Cardiac muscle cell (in vitro differentiated cells and primary cell): ENCODE measurements around the gene LYRM4. TPM values are rescaled to one million over a fixed set of nuclear protein-coding genes. Genes with fewer than 3 reads are reported as not detected.

Experiments used
- DNase-seq, 2 donors: peaks; one replicate each; pipeline versions ENCODE4 v3.0.0 to v3.0.0-alpha.2; 2010 to 2017; ENCODE audit warnings: low read depth in 1 of 2, low spot score in 1 of 2
- H3K27ac ChIP-seq: fragments of 200-600 bp; sonication (generic); 2 replicates; pipeline ENCODE4 v1.5.1; 2016
- H3K27me3 ChIP-seq: fragments of 200-600 bp; sonication (generic); 2 replicates; pipeline ENCODE4 v1.6.0; 2016; ENCODE audit warnings: control low read depth
- H3K36me3 ChIP-seq: fragments of 200-600 bp; sonication (generic); 2 replicates; pipeline ENCODE4 v1.5.1; 2016; ENCODE audit warnings: control low read depth
- H3K4me1 ChIP-seq: fragments of 200-600 bp; sonication (generic); 2 replicates; pipeline ENCODE4 v1.8.1; 2017; ENCODE audit warnings: low read depth, mild to moderate bottlenecking, mixed run types
- H3K4me3 ChIP-seq: fragments of 200-600 bp; sonication (generic); 2 replicates; pipeline ENCODE4 v1.5.1; 2016; ENCODE audit warnings: mild to moderate bottlenecking
- H3K9me3 ChIP-seq: fragments of 200-600 bp; sonication (generic); 2 replicates; pipeline ENCODE4 v1.5.1; 2017; ENCODE audit warnings: low read depth, mild to moderate bottlenecking, control low read depth
- polyA plus RNA-seq: library from polyadenylated mRNA; unstranded; fragments of >200 nt; fragmentation: Nextera tagmentation; extraction: Ambion mirVana; gene quantifications from 2 replicates; pipeline ENCODE4 v1.2.1, GENCODE V29; 2016
- total RNA-seq: library from RNA; depleted of rRNA; stranded (reverse); fragments of >200 nt; gene quantifications from 2 replicates; pipeline ENCODE4 v1.2.3, GENCODE V29; 2016
- TF ChIP-seq, protein P1 (sequence below): IDR thresholded peaks from 2 replicates; pipeline ENCODE4 v1.5.1; 2012; ENCODE audit warnings: low read depth, mild to moderate bottlenecking, low read length

Gene LYRM4
- total and polyA plus RNA-seq, 2 experiments from 2014 or later = 24.2 to 38.3 TPM

DNA sequence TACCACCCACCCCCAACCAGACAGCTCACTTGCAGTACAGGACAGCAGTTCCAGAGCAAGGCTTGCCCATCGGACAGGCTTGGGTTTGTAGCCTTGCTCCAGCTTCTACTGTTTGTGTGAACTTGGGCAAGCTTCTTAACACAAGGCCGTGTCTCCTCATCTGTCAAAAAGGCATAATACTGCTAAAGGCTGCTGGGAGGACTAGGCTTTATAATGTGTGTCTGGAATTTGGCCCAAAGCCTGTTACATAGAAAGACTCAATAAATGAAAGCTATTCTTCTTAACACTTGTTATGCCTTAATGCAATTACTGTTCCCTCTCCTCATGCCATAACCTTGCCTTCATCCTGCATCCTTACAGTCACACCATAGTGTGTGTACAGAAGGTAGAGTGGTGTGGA lies 43.4 kb downstream of the LYRM4 start:
- H3K27me3 ChIP-seq = no peaks in the 10 kb centered on the region
- no peak for DNase-seq
- H3K36me3 ChIP-seq = no peaks in the 10 kb centered on the region
- H3K27ac ChIP-seq = no peak overlapping the region
- H3K4me1 ChIP-seq = peaks cover 28% of the 10 kb centered on the region
- TF ChIP-seq, protein P1, sequence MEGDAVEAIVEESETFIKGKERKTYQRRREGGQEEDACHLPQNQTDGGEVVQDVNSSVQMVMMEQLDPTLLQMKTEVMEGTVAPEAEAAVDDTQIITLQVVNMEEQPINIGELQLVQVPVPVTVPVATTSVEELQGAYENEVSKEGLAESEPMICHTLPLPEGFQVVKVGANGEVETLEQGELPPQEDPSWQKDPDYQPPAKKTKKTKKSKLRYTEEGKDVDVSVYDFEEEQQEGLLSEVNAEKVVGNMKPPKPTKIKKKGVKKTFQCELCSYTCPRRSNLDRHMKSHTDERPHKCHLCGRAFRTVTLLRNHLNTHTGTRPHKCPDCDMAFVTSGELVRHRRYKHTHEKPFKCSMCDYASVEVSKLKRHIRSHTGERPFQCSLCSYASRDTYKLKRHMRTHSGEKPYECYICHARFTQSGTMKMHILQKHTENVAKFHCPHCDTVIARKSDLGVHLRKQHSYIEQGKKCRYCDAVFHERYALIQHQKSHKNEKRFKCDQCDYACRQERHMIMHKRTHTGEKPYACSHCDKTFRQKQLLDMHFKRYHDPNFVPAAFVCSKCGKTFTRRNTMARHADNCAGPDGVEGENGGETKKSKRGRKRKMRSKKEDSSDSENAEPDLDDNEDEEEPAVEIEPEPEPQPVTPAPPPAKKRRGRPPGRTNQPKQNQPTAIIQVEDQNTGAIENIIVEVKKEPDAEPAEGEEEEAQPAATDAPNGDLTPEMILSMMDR = no peak
- no peak overlapping the region for H3K4me3 ChIP-seq
- H3K9me3 ChIP-seq = no peaks in the 10 kb centered on the region

DNA sequence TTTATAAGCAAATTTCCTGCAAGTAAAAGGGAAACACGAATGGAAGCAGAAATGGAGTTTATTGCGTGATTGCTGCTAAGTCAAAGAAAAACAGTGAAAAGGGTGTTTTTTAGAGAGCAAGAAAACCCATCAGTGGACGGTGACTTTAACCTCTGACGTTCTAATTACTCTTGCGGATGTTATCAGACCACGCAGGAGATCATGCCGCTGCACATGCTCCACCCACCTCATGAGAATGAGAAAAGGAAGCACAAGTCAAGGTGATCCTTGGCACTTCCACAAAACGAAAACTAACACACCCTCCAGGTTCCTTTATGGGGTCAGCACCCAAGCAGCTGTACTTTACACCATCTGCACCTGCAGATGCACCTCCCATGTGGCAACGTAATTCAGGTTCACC lies 45.0 kb downstream of the LYRM4 start:
- Histone ChIP-seq H3K27ac (no peak overlapping the region), H3K36me3 (no peaks in the 10 kb centered on the region), H3K4me1 (peaks cover 33% of the 10 kb centered on the region), H3K9me3 (no peaks in the 10 kb centered on the region), H3K27me3 (no peaks in the 10 kb centered on the region), H3K4me3 (no peak overlapping the region)
- TF ChIP-seq, protein P1 = no peak
- DNase-seq = no peak

DNA sequence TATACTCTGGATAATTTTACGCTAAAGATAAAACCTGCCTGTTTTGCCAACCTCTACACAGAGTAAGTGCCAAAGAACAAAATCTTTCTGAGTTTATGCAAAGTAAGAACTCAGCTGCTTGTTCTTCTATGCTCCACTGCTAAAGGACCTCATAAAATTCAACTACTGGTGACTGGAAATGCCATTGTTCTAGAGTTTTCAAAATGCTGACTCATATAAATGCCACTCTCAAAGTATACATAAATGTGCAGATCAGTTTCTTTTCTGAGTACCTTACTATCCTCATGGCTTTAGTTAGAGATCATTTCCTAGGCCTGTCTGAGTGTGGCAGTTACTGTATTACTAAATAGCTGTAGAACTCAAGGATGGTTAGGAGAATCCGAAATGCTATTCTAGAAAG lies 45.6 kb downstream of the LYRM4 start:
- H3K27ac ChIP-seq = no peak overlapping the region
- DNase-seq = peak in 1 of 2 donors; percentile 14
- H3K36me3 ChIP-seq = no peaks in the 10 kb centered on the region
- H3K4me3 ChIP-seq = no peak overlapping the region
- TF ChIP-seq, protein P1 = no peak
- H3K4me1 ChIP-seq = peaks cover 33% of the 10 kb centered on the region
- H3K9me3 ChIP-seq = no peaks in the 10 kb centered on the region
- H3K27me3 ChIP-seq = no peaks in the 10 kb centered on the region

DNA sequence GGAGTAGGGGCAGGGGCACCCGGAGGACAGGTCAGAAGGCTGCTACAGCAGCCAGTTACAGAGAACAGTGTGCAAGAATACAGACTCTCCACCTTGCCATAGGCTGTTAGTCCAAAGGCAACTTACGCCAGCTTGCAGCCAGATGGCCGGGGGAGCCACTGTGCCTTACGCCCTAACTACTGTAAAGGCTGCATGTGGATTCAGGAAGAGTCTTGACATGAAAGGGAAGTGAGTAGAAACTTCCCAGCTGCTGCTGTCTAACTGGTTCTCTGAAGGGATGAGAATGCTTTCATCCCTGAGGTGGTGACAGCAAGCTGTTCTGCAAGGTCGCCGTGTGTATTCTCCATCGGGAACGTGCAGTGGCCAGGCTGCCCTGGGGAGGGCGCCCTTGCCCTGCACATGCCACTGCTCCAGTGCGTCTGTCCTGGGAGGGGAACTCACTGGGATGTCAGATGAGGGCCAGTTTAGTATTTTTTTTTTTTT lies 46.1 kb downstream of the LYRM4 start:
- Histone ChIP-seq H3K36me3 (no peaks in the 10 kb centered on the region), H3K4me1 (peaks cover 33% of the 10 kb centered on the region), H3K4me3 (no peak overlapping the region), H3K9me3 (no peaks in the 10 kb centered on the region), H3K27me3 (no peaks in the 10 kb centered on the region), H3K27ac (peak overlapping the region; percentile 59)
- TF ChIP-seq, protein P1 = peak; percentile 85
- DNase-seq = peak; percentile 92 to 94

DNA sequence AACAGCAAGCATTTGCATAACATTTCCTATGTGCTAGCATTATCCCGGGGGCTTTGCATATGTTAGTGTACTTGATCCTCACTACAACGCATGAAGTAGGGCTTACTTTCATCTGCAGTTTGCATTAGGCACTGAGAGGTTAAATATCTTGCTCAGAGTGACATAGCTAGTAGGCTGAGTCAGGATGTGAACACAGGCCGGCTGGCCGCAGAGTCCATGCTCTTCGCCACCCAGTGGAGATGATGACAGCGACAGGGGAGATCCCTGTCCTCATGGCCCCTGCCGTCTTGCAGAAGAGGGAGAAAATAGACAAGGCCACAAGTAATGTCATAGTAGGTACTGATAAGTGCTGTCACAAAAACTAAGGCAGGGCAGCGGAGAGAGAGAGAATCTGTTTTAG lies 46.9 kb downstream of the LYRM4 start:
- no peaks in the 10 kb centered on the region for H3K36me3 ChIP-seq
- H3K4me1 ChIP-seq = peaks cover 30% of the 10 kb centered on the region
- no peaks in the 10 kb centered on the region for H3K9me3 ChIP-seq
- no peaks in the 10 kb centered on the region for H3K27me3 ChIP-seq
- DNase-seq = peak in 1 of 2 donors; percentile 52
- TF ChIP-seq, protein P1 = peak; percentile 29
- no peak overlapping the region for H3K4me3 ChIP-seq
- peak overlapping the region; percentile 59 for H3K27ac ChIP-seq

DNA sequence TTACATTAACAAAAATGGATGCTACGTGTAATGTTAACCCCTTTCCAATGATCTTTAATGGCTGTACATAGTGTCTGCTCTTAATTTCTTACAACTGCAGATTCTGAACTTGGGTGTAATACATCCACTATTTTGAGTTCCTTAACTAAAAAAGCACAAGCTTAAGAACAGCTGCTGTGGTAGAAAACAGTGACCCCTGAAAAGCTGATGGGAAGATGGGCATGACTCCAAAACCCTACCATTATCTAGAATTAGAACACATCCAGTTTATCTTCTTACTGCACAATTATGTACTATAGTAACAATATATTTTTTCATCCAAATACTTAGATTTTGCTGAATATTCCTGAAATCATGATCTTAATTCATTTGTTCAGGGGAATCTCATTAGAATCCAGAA lies 49.3 kb downstream of the LYRM4 start:
- TF ChIP-seq, protein P1 = no peak
- H3K27me3 ChIP-seq = no peaks in the 10 kb centered on the region
- no peak overlapping the region for H3K27ac ChIP-seq
- no peaks in the 10 kb centered on the region for H3K36me3 ChIP-seq
- H3K4me3 ChIP-seq = no peak overlapping the region
- H3K4me1 ChIP-seq = peaks cover 45% of the 10 kb centered on the region
- DNase-seq = no peak
- no peaks in the 10 kb centered on the region for H3K9me3 ChIP-seq
